WTC11 (cell line): ENCODE results near the gene FNDC3A. TPM values are rescaled to one million over a fixed set of nuclear protein-coding genes. Genes with fewer than 3 reads are reported as not detected.

ENCODE experiments used
- ATAC-seq: fragments of 200-7000 bp; cut with Tn5 transposase; 2 replicates; pipeline ENCODE4 v1.10.0; 2021; ENCODE audit warnings: mild to moderate bottlenecking, moderate library complexity
- CTCF ChIA-PET: fragments of 300-600 bp; sonication (Branson Sonifier 250); formaldehyde crosslinking; loops from one replicate; lab custom pipeline; 2021; ENCODE audit warnings: antibody characterized with exemption; lab: Charles Lee
- POLR2A ChIA-PET: fragments of 350-600 bp; sonication (Branson Sonifier 250); formaldehyde crosslinking; loops from one replicate; lab custom pipeline; 2021; ENCODE audit warnings: antibody characterized with exemption; lab: Charles Lee
- DNase-seq: peaks from one replicate; pipeline ENCODE4 v3.0.0; 2021; ENCODE audit warnings: low spot score
- H3K27ac Mint-ChIP-seq: 2 replicates; pipeline ENCODE4 v1.8.0; 2021; ENCODE audit warnings: mixed read lengths
- H3K27me3 Mint-ChIP-seq: 2 replicates; pipeline ENCODE4 v1.8.0; 2021; ENCODE audit warnings: low read depth, mild to moderate bottlenecking, moderate library complexity, mixed read lengths
- H3K36me3 Mint-ChIP-seq: 2 replicates; pipeline ENCODE4 v1.8.0; 2021; ENCODE audit warnings: mixed read lengths
- H3K4me1 Mint-ChIP-seq: 2 replicates; pipeline ENCODE4 v1.8.0; 2022; ENCODE audit warnings: mixed read lengths
- H3K4me3 Mint-ChIP-seq: 2 replicates; pipeline ENCODE4 v1.8.0; 2021; ENCODE audit warnings: mild to moderate bottlenecking, moderate library complexity, mixed read lengths
- H3K9me3 Mint-ChIP-seq: 2 replicates; pipeline ENCODE4 v1.8.0; 2021; ENCODE audit warnings: mixed read lengths
- AR ChIP-seq: fragments of 250-450 bp; sonication (Bioruptor Pico); IDR thresholded peaks from 2 replicates; pipeline ENCODE4 v1.9.0; 2021; ENCODE audit warnings: mild to moderate bottlenecking
- ATF6 ChIP-seq: sonication (generic); formaldehyde crosslinking; IDR thresholded peaks from 2 replicates; pipeline ENCODE4 v1.8.1; 2023; ENCODE audit warnings: mild to moderate bottlenecking, missing genetic modification reagents
- CREM ChIP-seq: sonication (generic); formaldehyde crosslinking; IDR thresholded peaks from 2 replicates; pipeline ENCODE4 v1.8.1; 2022; ENCODE audit warnings: mild to moderate bottlenecking, missing genetic modification reagents, moderate library complexity
- CTCF ChIP-seq: fragments of 200-600 bp; IDR thresholded peaks from 2 replicates; pipeline ENCODE4 v1.8.0; 2022; ENCODE audit warnings: antibody characterized with exemption
- E2F1 ChIP-seq: sonication (generic); formaldehyde crosslinking; IDR thresholded peaks from 2 replicates; pipeline ENCODE4 v1.8.0; 2022; ENCODE audit warnings: mild to moderate bottlenecking, missing genetic modification reagents
- EMX1 ChIP-seq: fragments of 250-450 bp; sonication (Bioruptor Pico); IDR thresholded peaks from 2 replicates; pipeline ENCODE4 v1.8.0; 2021; ENCODE audit warnings: mild to moderate bottlenecking
- ETV6 ChIP-seq: sonication (generic); formaldehyde crosslinking; IDR thresholded peaks from 2 replicates; pipeline ENCODE4 v1.8.1; 2022; ENCODE audit warnings: mild to moderate bottlenecking, missing genetic modification reagents
- JAZF1 ChIP-seq: fragments of 250-450 bp; sonication (Bioruptor Pico); IDR thresholded peaks from 2 replicates; pipeline ENCODE4 v1.9.0; 2021; ENCODE audit warnings: moderate library complexity, mild to moderate bottlenecking, inconsistent platforms
- KAT7 ChIP-seq: sonication (generic); formaldehyde crosslinking; IDR thresholded peaks from 2 replicates; pipeline ENCODE4 v1.8.1; 2023; ENCODE audit warnings: missing genetic modification reagents, mild to moderate bottlenecking, borderline replicate concordance
- MXD4 ChIP-seq: fragments of 250-450 bp; sonication (Bioruptor Pico); IDR thresholded peaks from 2 replicates; pipeline ENCODE4 v1.8.0; 2021; ENCODE audit warnings: mild to moderate bottlenecking, moderate library complexity, borderline replicate concordance
- MYBL2 ChIP-seq: sonication (generic); formaldehyde crosslinking; IDR thresholded peaks from 2 replicates; pipeline ENCODE4 v1.8.1; 2023; ENCODE audit warnings: mild to moderate bottlenecking, moderate library complexity, missing genetic modification reagents
- SMAD4 ChIP-seq: sonication (generic); formaldehyde crosslinking; IDR thresholded peaks from 2 replicates; pipeline ENCODE4 v1.8.0; 2022; ENCODE audit warnings: mild to moderate bottlenecking, missing genetic modification reagents
- SP1 ChIP-seq: sonication (generic); formaldehyde crosslinking; conservative IDR thresholded peaks from 2 replicates; pipeline ENCODE4 v1.8.1; 2022; ENCODE audit warnings: missing genetic modification reagents
- TCF7 ChIP-seq: sonication (generic); formaldehyde crosslinking; IDR thresholded peaks from 2 replicates; pipeline ENCODE4 v1.8.0; 2022; ENCODE audit warnings: mild to moderate bottlenecking, low read depth, missing genetic modification reagents, moderate library complexity
- TEAD1 ChIP-seq: sonication (generic); formaldehyde crosslinking; IDR thresholded peaks from 2 replicates; pipeline ENCODE4 v1.8.0; 2022; ENCODE audit warnings: mild to moderate bottlenecking, missing genetic modification reagents
- ZBTB43 ChIP-seq: sonication (generic); formaldehyde crosslinking; IDR thresholded peaks from 2 replicates; pipeline ENCODE4 v1.8.1; 2023; ENCODE audit warnings: mild to moderate bottlenecking, missing genetic modification reagents
- ZNF232 ChIP-seq: sonication (generic); formaldehyde crosslinking; IDR thresholded peaks from 2 replicates; pipeline ENCODE4 v1.8.0; 2022; ENCODE audit warnings: mild to moderate bottlenecking, missing genetic modification reagents
- ZNF416 ChIP-seq: fragments of 250-450 bp; sonication (Bioruptor Pico); IDR thresholded peaks from 2 replicates; pipeline ENCODE4 v1.9.0; 2021; ENCODE audit warnings: mild to moderate bottlenecking, inconsistent platforms
- ZNF425 ChIP-seq: fragments of 250-450 bp; sonication (Bioruptor Pico); conservative IDR thresholded peaks from 2 replicates; pipeline ENCODE4 v1.9.0; 2021; ENCODE audit warnings: mild to moderate bottlenecking
- ZSCAN18 ChIP-seq: fragments of 250-450 bp; sonication (Bioruptor Pico); IDR thresholded peaks from 2 replicates; pipeline ENCODE4 v2.1.2; 2022; ENCODE audit warnings: mild to moderate bottlenecking, moderate library complexity
- total RNA-seq: library from RNA; stranded (reverse); gene quantifications from 3 replicates; pipeline ENCODE4 v1.2.3, GENCODE V29; 2021

The FNDC3A gene
- total RNA-seq, 1 experiment from 2014 or later: 24.8 TPM

- TF ChIP-seq CTCF (no peak), MYBL2 (CRISPR knock-in tag) (no peak), MXD4 (CRISPR knock-in tag) (no peak), SP1 (CRISPR knock-in tag) (no peak), EMX1 (CRISPR knock-in tag) (no peak)
These were observed 195.6 kb downstream of the FNDC3A start (continued) for GRCh38 chr13:49171359-49171758.

GRCh38 chr13:49183672-49184325, 208.1 kb downstream of the FNDC3A start:
- H3K4me1 Mint-ChIP-seq: no peaks in the 10 kb centered on the region; the same call in 1 of the 2 replicates
- peaks cover 37% of the 10 kb centered on the region for H3K36me3 Mint-ChIP-seq
- POLR2A ChIA-PET: no interaction called here
- no peaks in the 10 kb centered on the region for H3K27me3 Mint-ChIP-seq
- ATAC-seq (no peak), DNase-seq (no peak)
- no peak overlapping the region for H3K4me3 Mint-ChIP-seq
- CTCF ChIA-PET: no interaction called here
- H3K9me3 Mint-ChIP-seq: no peaks in the 10 kb centered on the region
- TF ChIP-seq ETV6 (CRISPR knock-in tag) (no peak), SMAD4 (CRISPR knock-in tag) (no peak)
- H3K27ac Mint-ChIP-seq: no peak overlapping the region

- POLR2A ChIA-PET: interaction anchor here (0.6 kb wide), 1 partner anchor 25 kb away, joined by 4 read pairs; no protein-coding TSS in a partner anchor
- Mint-ChIP-seq H3K27ac (no peak overlapping the region), H3K27me3 (no peaks in the 10 kb centered on the region), H3K36me3 (peaks cover 37% of the 10 kb centered on the region), H3K4me3 (no peak overlapping the region), H3K4me1 (no peaks in the 10 kb centered on the region; the same call in 1 of the 2 replicates), H3K9me3 (no peaks in the 10 kb centered on the region)
- CTCF ChIA-PET: no interaction called here
- DNase-seq (no peak), ATAC-seq (peak; percentile 94)
- TF ChIP-seq E2F1: no peak
- TF ChIP-seq MYBL2 (CRISPR knock-in tag): no peak
- TF ChIP-seq ZNF232 (CRISPR knock-in tag): no peak
- TF ChIP-seq JAZF1: no peak
- TF ChIP-seq KAT7: no peak
- no peak for TF ChIP-seq ZBTB43 (CRISPR knock-in tag)
- TF ChIP-seq ZNF416 (CRISPR knock-in tag): no peak
- TF ChIP-seq AR: no peak
- TF ChIP-seq ATF6: no peak
- no peak for TF ChIP-seq TEAD1 (CRISPR knock-in tag)
- no peak for TF ChIP-seq ETV6 (CRISPR knock-in tag)
- no peak for TF ChIP-seq TCF7 (CRISPR knock-in tag)
- no peak for TF ChIP-seq ZSCAN18 (CRISPR knock-in tag)
- no peak for TF ChIP-seq ZNF425 (CRISPR knock-in tag)
- no peak for TF ChIP-seq SMAD4 (CRISPR knock-in tag)
- TF ChIP-seq CREM (CRISPR knock-in tag): no peak
These were observed 208.9 kb downstream of the FNDC3A start for GRCh38 chr13:49184621-49185020.
